GM19463 (cell line): ENCODE data around the gene RIN3.

Experiments
- ATAC-seq: cut with Tn5 transposase; IDR thresholded peaks from one replicate; pipeline ENCODE4 v1.9.1; 2021; ENCODE audit warnings: mild to moderate bottlenecking, moderate library complexity; ENCODE audit not compliant: unreplicated experiment

The RIN3 gene

GRCh38 chr14:92644970-92645515 is 131.5 kb downstream of the RIN3 start:
- no peak for ATAC-seq

DNA sequence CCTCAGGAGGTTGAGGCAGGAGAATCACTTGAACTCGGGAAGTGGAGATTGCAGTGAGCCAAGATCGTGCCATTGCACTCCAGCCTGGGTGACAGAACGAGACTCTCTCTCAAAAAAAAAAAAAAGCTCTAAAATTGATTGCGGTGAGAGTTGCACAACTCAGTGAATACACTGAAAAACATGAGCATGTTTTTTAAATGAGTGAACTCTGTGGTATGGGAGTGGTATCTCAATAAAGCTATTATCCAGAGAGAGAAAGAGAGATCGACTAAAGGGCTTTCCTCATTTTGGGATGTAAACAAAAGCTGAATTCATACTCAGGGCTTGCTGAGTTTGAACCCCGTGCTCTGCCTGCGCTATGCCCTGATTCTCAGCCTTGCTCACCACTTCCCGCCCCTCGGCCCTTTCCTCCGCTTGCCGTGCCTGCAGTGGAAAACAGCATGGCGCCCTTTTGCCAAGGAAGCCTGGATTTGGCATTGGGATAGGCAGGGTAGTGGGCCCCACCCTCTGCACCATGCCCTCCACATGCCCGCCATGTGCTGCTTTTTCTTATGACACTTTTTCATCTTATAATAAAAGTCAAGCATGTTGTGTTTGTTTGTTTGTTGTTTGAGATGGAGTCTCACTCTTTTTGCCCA is 132.4 kb downstream of the RIN3 start:
- ATAC-seq, result no peak

DNA sequence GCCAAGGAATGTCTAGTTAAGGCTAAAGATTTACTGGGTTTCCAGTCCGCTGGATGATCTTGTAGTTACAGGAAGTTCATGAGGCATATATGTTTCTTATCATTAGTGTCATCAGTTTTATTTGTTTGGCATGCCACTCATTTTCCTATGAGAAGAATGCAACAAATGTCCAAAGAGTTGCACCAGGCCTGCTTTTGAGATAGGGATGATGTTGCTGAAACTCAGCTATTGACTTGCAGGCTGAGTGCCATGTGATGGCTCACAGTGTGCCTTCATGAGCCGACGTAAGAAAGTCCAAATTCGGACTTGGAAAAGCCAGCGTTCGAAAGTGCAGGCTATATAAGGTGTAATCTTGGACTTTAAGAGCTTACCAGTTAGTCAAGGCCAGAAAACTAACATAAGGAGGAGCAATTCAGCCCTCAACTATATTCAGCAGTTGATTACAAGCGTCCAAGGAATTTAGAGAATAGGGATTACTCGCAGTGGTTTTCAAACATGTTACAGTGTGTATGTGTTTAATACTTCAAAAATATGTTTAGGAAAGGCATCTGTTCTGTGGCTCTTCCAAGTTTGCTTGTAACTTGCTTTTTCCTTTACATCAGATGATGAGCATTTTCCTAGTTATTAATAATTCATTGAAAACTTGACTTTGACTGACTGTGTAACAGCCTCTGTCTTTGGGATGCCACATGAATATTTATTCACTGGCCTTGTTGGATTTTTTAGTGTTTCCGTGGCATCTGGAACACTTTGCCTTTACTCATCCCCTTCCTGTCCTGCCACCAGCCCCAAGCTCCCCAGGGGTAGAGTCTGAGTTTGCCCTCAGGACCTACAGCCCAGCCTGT is 133.6 kb downstream of the RIN3 start:
- no peak for ATAC-seq

DNA sequence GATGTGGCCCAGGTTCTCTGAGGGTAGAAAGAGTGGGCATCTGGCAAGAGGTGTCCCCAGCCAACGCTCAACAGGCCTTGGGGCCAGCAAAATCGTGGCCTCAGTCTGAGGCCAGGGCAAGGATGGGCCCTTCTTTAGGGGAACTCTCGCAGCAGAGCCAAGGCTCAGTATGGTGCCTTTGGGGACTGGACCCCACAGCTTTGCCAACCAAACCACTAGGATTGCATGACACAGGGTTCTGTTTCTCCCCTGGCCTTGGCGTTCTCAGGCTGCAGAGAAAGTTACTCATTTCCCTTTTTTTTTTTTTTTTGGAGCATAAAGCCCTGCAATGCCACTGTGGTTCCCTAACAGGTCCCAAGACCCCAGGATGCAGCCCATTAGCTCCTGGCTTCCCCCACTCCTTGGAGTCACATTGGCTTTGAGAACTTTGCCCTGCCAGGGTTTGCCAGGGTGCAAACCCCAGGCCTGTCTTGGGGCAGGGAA is 134.3 kb downstream of the RIN3 start:
- ATAC-seq, result no peak

DNA sequence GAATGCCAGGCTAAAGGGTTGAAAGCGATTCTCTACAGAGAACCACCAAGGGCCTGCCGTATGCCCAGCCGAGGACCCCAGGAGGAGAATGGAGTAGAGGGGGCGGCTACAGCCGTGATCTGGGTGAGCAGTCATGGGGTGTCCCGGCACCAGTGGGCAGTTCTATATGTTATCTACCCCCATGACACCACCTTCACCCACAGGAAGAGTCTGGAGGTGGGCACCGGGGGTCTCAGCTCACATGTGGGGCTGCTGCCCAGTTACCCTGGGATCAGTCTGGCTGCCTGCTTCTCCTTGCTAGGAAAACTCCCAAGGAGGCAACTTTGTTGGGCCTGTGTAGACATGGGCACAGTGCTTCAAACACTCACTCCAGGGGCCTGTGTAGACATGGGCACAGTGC is 135.5 kb downstream of the RIN3 start:
- no peak for ATAC-seq

DNA sequence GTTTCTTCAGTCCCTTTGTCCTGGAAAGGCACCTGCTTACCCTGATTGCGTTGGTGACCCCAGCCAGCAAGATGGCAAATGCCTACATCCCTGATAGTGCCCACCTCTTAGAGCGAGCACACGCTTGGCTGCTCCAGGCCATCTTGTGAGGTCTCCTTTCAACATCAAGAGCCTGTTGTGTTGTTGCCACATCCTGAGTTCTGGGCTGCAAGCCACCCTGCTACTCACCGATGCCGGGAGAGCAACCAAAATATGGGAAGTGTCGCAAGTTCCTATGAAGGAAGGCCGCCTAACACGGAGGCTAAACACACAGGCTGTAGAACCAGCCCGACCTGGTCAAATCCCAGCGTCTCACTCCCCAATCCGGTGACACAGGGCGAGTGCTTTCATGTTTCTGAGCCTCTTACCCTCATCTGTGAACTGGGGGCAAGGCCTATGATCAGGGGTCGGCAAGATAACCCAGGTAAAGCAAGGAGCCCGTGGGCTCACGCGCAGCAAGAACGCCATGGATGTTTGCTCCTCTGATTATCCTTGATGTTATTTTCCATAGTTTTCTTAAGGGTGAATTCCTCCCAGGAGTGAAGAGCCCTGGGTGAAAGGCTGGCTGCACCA is 136.5 kb downstream of the RIN3 start:
- no peak for ATAC-seq

DNA sequence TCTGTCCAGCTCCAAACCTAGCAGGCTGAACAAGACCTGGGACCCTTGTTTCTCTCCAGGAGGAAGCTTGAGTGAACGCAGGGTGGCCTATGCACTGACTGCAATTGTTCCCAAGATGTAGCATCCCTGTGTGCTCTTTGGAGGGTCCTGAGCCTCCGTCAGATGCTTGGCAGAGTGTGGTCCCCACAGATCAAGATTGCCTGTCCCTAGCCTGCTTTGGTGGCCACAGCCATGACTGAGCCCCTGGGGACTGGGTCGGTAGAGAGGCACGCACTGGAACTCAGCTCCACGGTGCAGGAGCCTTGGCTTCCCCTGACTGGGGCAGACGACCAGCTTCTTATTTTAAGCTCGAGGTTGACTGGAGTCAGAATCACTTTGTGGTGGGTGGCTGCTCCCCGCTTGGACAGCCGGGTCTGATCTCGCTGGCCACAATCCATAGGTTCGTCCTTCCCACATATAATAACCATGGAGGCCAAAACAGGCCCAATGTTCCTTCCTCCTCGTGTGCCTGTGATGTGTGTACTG is 137.1 kb downstream of the RIN3 start:
- ATAC-seq, result peak; percentile 3

- peak; percentile 69 for ATAC-seq
These were observed 137.7 kb downstream of the RIN3 start for GRCh38 chr14:92651106-92651757.

- no peak for ATAC-seq
These were observed 138.3 kb downstream of the RIN3 start for GRCh38 chr14:92651758-92652406.

DNA sequence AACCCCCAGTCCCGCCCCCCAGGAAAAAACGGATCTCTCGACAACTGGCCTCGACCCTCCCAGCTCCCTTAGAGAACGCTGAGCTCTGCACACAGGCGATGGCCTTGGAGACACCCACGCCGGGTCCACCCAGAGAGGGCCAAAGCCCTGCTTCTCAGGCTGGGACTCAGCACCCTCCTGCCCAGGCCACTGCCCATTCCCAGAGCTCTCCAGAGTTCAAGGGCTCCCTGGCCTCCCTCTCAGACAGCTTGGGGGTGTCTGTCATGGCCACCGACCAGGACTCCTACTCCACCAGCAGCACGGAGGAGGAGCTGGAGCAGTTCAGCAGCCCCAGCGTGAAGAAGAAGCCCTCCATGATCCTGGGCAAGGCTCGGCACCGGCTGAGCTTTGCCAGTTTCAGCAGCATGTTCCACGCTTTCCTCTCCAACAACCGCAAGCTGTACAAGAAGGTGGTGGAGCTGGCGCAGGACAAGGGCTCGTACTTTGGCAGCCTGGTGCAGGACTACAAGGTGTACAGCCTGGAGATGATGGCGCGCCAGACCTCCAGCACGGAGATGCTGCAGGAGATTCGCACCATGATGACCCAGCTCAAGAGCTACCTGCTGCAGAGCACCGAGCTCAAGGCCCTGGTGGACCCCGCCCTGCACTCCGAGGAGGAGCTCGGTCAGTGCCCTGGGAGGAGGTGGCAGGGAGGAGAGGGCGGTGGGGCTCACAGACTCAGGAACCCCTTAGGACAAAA is 139.0 kb downstream of the RIN3 start:
- ATAC-seq, result no peak

DNA sequence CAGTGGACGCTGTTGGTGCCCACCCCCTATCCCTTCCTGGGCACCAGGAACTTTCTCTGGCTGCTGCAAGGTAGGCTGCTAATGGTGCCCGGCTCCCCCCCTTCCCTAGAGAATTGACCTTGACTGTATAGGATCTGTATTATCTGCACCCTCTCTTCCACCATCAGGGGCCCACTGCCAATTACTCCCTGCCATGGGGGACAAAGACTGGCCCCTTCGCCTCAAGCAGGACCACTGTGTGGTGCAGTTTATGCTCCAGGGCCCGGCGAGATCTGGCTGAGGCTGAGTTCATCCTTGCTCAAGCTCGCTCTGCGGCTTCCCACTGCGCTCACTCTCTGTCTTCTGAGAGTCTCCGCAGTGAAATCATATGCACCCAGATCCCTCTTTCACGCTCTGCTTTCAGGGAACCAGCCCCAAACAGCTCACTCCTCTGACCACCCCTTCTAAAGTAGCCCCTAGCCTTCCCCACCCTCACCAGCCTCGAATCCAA is 139.6 kb downstream of the RIN3 start:
- no peak for ATAC-seq

DNA sequence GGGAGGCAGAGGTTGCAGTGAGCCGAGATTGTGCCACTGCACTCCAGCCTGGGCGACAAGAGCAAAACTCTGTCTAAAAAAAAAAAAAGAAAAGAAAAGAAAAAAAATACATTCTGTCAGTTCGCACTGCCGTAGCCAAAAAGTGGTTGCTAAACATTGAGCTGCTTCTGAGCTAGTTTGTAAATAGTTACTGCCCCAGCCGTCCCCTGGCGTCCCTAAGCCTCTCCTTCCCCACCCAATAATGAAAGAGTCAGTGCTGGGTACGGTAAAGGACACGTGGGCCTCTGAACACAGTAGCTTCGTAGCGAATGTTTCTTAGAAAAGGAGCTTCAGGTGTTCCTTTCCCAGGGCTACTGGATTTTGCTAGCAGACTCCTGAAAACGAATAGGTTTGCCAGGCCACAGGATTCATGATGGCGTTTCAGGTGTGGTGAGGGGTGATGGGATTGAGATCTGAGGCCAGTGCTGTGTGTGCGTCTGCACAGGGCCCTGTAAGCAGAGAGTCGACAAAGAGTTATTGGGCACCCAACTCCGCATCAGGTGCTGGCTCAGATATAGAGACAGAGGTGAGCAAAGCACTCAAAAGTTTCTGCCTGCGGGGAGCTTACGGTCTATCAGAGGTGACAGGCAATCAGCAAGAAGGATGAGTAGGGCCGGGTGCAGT is 140.8 kb downstream of the RIN3 start:
- no peak for ATAC-seq

- ATAC-seq, result no peak
These were observed 142.0 kb downstream of the RIN3 start for GRCh38 chr14:92655419-92656201.

DNA sequence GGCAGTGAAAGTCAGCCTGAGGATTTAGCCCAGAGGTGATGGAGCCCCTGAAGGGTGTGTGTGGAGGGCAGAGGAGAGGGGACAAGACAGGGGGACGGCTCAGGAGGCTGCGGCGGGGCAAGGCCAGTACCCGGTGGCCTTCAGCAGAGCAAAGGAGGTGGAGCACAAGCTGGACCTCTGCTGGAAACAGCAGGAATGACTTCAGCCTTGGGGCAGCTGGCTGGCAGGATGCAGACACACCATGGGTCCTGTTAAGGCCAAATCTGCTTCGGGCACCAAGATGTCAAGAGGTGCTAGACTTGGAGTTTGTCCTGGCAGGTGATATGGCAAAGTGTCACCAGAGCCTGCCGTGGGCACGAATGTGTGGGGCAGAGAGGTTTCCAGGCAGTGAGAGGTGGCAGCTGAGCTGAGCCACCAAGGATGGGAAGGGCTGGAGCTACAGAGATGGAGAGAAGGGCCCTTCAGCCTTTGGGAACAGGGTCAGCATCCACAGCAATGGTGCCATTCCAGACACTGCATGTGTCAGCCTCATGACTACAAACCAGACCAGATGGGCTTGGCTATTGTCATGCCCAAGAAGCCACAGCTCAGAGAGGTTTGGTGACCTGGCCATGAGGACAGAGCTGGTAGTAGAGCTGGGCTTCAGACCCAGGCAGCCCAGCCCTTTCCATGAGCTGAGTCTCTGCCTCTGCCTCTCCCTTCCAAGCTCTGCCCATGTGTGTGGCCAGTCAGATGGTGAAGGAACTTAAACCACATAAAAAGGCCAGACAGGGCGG is 142.9 kb downstream of the RIN3 start:
- no peak for ATAC-seq

DNA sequence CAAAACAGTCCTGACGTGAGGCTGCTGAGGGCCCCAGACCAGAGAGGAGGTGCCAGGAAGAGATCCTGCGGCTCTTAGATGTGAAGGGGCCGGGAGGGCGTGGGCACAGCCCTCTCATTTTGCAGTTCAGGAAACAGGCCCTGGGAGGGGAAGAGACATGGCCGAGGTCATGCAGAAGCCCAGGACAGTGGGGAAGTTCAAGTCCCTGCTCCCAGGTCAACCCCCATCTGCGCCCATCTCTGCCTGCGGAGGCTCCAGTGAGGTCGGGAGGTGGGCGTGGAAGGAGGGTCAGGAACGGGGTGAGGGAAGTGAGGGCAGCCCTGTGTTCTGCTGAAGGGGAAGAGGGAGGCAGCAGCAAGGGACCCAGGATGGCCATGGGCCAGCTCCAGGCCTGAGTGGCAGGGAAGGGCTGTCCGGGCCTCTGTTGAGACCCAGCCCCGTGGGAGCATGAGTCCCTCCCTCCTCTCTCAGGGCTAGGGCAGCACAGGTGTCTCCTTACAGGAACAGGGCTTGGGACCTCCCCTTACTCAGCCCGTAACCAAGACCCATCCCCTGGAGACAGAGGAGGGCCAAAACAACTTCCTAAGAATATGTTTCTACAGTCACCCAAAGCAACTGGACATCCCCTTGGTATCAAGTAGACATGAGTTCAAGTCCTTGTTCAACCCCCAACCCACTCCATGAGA is 144.0 kb downstream of the RIN3 start:
- no peak for ATAC-seq

DNA sequence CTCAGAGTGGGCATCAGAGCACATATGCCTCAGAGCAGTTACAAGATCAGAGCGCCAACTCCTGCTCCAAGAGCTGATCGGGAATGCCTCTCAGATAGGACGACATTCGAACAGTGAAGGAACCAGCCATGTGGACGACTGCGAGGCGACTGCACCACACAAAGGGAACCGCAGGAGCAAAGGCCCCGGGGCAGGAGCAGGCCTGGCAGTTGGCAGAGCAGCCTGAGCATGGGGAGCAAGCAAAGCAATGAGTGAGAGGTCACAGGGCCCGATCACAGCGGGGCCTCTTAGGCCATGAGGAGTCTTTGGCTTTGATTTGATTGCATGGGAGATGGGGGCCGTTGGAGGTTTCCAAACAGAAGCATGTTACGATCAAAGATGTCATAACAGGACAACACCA is 144.6 kb downstream of the RIN3 start:
- ATAC-seq, result no peak

GRCh38 chr14:92658684-92659083 is 145.1 kb downstream of the RIN3 start:
- no peak for ATAC-seq
